GM12872 (cell line): ENCODE results near the gene ARSB.
A peak's percentile ranks its signal among the peaks of the same experiment; 100 is the strongest.

Experiments used
- CTCF ChIP-seq: IDR thresholded peaks from 3 replicates; pipeline ENCODE4 v1.5.1; 2011; ENCODE audit warnings: low read depth, mild to moderate bottlenecking, low read length, moderate library complexity; ENCODE audit not compliant: insufficient read depth

The ARSB gene

GRCh38 chr5:78985116-78985724, at the start of gene ARSB:
Gene ARSB (minus strand): TSS chr5:78985310. CDS start chr5:78985248, 62 bp downstream.
- no peak for TF ChIP-seq CTCF

GRCh38 chr5:79032782-79033181, 47.7 kb upstream of the ARSB start:
- no peak for TF ChIP-seq CTCF

- no peak for TF ChIP-seq CTCF
Measured at GRCh38 chr5:79032031-79032695, 47.1 kb upstream of the ARSB start.

- no peak for TF ChIP-seq CTCF
Measured at GRCh38 chr5:79031485-79031867, 46.4 kb upstream of the ARSB start.

GRCh38 chr5:79030663-79031484, 45.8 kb upstream of the ARSB start:
- TF ChIP-seq CTCF, result no peak

- peak; percentile 80 for TF ChIP-seq CTCF
Measured at GRCh38 chr5:79025054-79025472, 40.0 kb upstream of the ARSB start.

GRCh38 chr5:79023947-79024346, 38.8 kb upstream of the ARSB start:
- no peak for TF ChIP-seq CTCF
